HG03095 (cell line): Measurements from ENCODE around the gene GNRHR.

Experiments used
- ATAC-seq: cut with Tn5 transposase; IDR thresholded peaks from one replicate; pipeline ENCODE4 v1.9.1; 2021; ENCODE audit warnings: moderate library complexity; ENCODE audit not compliant: unreplicated experiment

The GNRHR gene

GRCh38 chr4:67700738-67701516 is 53.3 kb downstream of the GNRHR start, which contains the start of gene UBA6:
Gene UBA6, minus strand, starts transcription at chr4:67701155. Its CDS starts 36 bp downstream, at chr4:67701119.
- ATAC-seq, result peak; percentile 98

GRCh38 chr4:67700116-67700737 is 54.0 kb downstream of the GNRHR start:
- ATAC-seq, result peak; percentile 33

- no peak for ATAC-seq
These were observed 54.6 kb downstream of the GNRHR start for GRCh38 chr4:67699603-67700002.

GRCh38 chr4:67697860-67698687 is 56.1 kb downstream of the GNRHR start:
- no peak for ATAC-seq

DNA sequence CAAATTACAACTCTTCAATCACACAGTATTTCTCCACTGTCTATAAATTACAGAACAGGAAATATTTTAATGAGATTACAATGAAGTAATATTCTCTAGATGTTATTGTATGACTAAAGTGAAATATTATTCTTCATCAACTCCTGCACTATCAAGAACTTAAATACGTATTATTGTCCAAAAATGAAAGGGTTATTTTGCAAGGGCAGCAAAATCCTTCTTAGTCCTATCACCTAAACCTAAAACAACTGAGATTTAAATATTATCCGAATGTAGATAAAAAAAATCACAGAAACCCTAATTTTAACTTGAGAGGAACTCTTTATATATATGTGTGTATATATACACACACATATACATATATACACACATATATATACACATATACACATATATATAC is 58.1 kb downstream of the GNRHR start:
- no peak for ATAC-seq

- ATAC-seq, result no peak
These were observed 59.5 kb downstream of the GNRHR start for GRCh38 chr4:67694662-67695061.

DNA sequence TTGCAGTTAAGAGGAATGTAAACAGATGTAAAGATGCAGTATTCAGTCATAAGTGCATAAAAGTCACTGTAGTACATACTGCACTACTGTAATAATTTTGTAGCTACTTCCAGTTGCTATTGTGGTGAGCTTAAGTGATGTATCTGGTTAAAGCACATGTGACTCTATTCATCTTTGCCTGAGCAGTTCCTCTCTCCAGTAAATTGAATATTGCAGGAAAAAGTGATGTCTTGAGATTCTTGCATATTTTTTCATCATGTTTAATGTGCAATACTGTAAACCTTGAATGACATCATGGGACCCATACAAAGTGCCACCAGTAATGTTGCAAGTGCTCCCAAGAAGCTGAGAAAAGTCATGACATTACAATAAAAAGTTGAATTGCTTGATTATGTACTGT is 62.9 kb downstream of the GNRHR start:
- ATAC-seq, result no peak
